ENCODE data around the gene ABHD14A.

Gene ABHD14A

GRCh38 chr3:51997935-51998596 lies 23.2 kb downstream of the ABHD14A start:
- no peak for DNase-seq

GRCh38 chr3:51998774-51999173 lies 23.9 kb downstream of the ABHD14A start:
- no peak for DNase-seq

GRCh38 chr3:51999846-52000245 lies 25.0 kb downstream of the ABHD14A start:
- DNase-seq = no peak

GRCh38 chr3:52001443-52001974 lies 26.6 kb downstream of the ABHD14A start:
- peak; percentile 60 to 77 (median 66) for DNase-seq

GRCh38 chr3:52002748-52003147 lies 27.9 kb downstream of the ABHD14A start:
- DNase-seq = no peak

GRCh38 chr3:52004163-52004787 lies 29.4 kb downstream of the ABHD14A start:
- DNase-seq = peak in 1 of 3 donors; percentile 28

GRCh38 chr3:52004906-52005395 lies 30.1 kb downstream of the ABHD14A start:
- no peak for DNase-seq

GRCh38 chr3:52005571-52005986 lies 30.7 kb downstream of the ABHD14A start:
- DNase-seq = peak in 1 of 3 donors; percentile 42

GRCh38 chr3:52006017-52006819 lies 31.4 kb downstream of the ABHD14A start:
- peak in 2 of 3 donors; percentile 33 to 36 for DNase-seq

GRCh38 chr3:52006820-52007133 lies 31.9 kb downstream of the ABHD14A start:
- no peak for DNase-seq

GRCh38 chr3:52007291-52007690 lies 32.4 kb downstream of the ABHD14A start:
- no peak for DNase-seq

GRCh38 chr3:52010431-52010830 lies 35.6 kb downstream of the ABHD14A start:
- DNase-seq = no peak

GRCh38 chr3:52012699-52013098 lies 37.8 kb downstream of the ABHD14A start:
- DNase-seq = no peak

GRCh38 chr3:52013802-52014598 lies 39.1 kb downstream of the ABHD14A start:
- DNase-seq = no peak

- DNase-seq = peak in 2 of 3 donors; percentile 30 to 35
Measured at GRCh38 chr3:52014613-52015012, 39.7 kb downstream of the ABHD14A start.

- DNase-seq = no peak
Measured at GRCh38 chr3:52015438-52016228, 40.8 kb downstream of the ABHD14A start.

- no peak for DNase-seq
Measured at GRCh38 chr3:52017586-52017985, 42.7 kb downstream of the ABHD14A start.

GRCh38 chr3:52018319-52019000 lies 43.6 kb downstream of the ABHD14A start:
- DNase-seq = no peak

- peak in 1 of 3 donors; percentile 19 for DNase-seq
Measured at GRCh38 chr3:52019352-52020080, 44.7 kb downstream of the ABHD14A start.

GRCh38 chr3:52020796-52021195 lies 45.9 kb downstream of the ABHD14A start:
- no peak for DNase-seq

Measured in suppressor macrophage treated with lipopolysaccharide for 1 hour (primary cell).